IgD-negative memory B cell (primary cell): ENCODE data around the gene ADD1. TPM values are rescaled to one million over a fixed set of nuclear protein-coding genes. Genes with fewer than 3 reads are reported as not detected.

ENCODE experiments used
- H3K27ac Mint-ChIP-seq, 3 donors: one replicate each; pipeline ENCODE4 v1.8.0; 2020 to 2022; ENCODE audit warnings: mild to moderate bottlenecking in 3 of 3, mixed read lengths in 3 of 3, moderate library complexity in 1 of 3
- H3K27me3 Mint-ChIP-seq: one replicate; pipeline ENCODE4 v1.8.0; 2021; ENCODE audit warnings: mixed read lengths
- H3K36me3 Mint-ChIP-seq: one replicate; pipeline ENCODE4 v1.8.0; 2020; ENCODE audit warnings: mild to moderate bottlenecking, mixed read lengths
- H3K4me1 Mint-ChIP-seq, 3 donors: one replicate each; pipeline ENCODE4 v1.8.0; 2020 to 2022; ENCODE audit warnings: mixed read lengths in 3 of 3, mild to moderate bottlenecking in 1 of 3
- H3K4me3 Mint-ChIP-seq, 4 donors: one replicate each; pipeline ENCODE4 v1.8.0; 2020 to 2022; ENCODE audit warnings: mild to moderate bottlenecking in 4 of 4, mixed read lengths in 4 of 4, moderate library complexity in 3 of 4
- H3K9me3 Mint-ChIP-seq, 3 donors: one replicate each; pipeline ENCODE4 v1.8.0; 2020 to 2021; ENCODE audit warnings: mixed read lengths in 3 of 3, mild to moderate bottlenecking in 1 of 3
- polyA plus RNA-seq: library from polyadenylated mRNA; unstranded; fragments of 300-500 nt; fragmentation: Illumina TruSeq; gene quantifications from one replicate; pipeline ENCODE4 v1.2.3, GENCODE V29; 2021

The ADD1 gene
- polyA plus RNA-seq, 1 donor from 2014 or later, result 300 TPM

DNA sequence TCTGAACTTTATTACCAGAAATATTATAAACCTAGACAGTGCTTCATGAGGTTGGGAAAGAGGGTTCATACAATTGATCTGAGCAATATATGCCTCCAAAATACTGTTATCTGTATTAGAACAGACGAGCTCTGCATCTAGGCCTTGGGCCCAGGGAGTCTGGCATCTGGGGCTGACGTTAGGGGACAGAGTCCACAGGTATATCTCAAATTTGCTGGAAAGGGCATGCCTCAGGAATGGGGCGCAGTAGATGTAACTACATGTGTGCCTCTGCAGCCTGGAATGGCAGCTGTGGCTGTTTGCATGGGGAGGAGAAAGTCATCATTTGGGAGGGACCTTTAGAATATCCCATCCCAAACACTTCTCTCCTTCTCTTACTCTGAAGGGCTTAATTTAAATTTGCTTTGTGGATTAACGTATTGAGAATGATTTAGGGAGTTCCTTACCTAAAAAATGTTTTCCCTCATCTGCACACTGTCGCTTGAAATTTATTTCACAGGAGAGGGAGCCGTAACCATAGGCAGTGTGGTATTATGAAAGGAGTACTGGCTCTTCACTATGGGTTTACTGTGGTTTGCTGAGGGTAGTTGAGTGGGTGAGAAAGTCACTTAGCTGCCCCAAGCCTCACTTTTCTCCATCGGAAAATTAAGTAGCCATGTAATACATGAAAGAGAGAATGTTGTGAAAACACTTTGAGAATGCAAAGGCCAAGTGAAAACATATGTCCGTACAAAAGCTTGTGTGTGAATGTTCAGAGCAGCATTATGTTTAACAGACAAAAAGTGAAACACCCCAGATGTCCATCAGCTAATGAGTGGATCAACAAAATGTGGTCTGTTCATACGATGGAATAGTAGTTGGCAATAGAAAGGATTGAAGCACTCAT is 5.9 kb downstream of the ADD1 start:
- peaks cover 59 to 71% (median 63%) of the 10 kb centered on the region in 3 donors for H3K4me1 Mint-ChIP-seq
- peaks cover 6% of the 10 kb centered on the region for H3K36me3 Mint-ChIP-seq
- peak overlapping the region; percentile 8 to 94 (median 54) for H3K4me3 Mint-ChIP-seq
- H3K27me3 Mint-ChIP-seq, result no peaks in the 10 kb centered on the region
- H3K9me3 Mint-ChIP-seq, result no peaks in the 10 kb centered on the region
- H3K27ac Mint-ChIP-seq, result peak overlapping the region; percentile 20 to 76 (median 43)

DNA sequence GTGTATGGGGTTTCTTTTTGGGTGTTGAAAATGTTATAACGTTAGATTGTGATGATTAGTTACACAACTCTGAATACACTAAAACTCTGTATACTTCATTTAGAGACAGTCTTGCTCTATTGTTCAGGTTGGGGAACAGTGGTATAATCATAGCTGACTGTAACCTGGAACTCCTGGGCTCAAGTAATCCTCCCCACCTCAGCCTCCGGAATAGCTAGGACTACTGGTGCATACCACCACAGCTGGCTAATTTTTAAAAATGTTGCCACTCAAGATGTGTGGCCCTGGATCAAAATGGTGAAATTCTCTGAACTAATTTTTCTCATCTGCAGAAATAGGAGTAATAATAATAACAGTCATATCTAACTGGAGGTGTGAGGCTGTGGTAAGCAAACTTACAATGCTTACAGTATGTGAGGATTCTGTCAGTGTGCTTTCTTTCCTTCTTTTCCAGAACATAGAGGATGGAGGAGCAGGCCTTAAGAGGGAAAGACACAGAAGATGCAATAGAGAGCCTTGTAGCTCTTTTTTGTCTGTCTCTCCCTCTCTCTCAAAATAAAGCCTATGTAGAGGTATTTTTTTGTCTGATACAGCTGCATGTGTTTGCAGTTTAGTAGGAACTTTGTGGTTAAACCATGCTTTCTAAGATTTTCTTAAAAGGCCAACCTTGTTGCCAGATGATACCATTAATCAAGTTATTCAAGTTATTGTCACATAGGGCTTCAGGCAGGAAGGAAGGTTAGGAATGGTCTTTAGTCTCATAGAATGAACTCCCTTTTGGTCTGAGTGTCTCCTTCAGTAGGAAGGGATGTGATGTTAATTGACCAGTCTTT is 7.5 kb downstream of the ADD1 start:
- H3K9me3 Mint-ChIP-seq, result no peaks in the 10 kb centered on the region
- H3K4me1 Mint-ChIP-seq, result peaks cover 55 to 70% (median 69%) of the 10 kb centered on the region in 3 donors
- H3K36me3 Mint-ChIP-seq, result peaks cover 6% of the 10 kb centered on the region
- H3K27me3 Mint-ChIP-seq, result no peaks in the 10 kb centered on the region
- peak overlapping the region; percentile 79 to 94 (median 89) for H3K4me3 Mint-ChIP-seq
- H3K27ac Mint-ChIP-seq, result peak overlapping the region; percentile 75 to 95 (median 80)

DNA sequence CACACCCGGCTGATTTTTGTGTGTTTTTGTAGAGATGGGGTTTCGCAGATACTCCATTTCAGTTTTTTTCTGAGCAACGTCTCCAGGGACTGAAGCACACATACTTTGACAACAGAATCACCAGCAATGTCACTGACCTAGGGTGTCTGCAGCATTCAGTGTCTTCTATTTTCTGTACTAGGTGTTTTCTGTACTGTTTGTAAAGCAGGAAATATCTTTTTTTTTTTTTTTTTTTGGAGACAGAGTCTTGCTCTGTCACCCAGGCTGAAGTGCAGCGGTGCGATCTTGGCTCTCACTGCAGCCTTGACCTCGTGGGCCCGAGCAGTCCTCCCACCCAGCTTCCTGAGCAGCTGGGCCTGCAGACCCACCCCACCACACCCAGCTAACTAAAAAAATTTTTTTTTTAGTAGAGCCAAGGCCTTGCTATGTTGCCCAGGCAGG is 8.9 kb downstream of the ADD1 start:
- Mint-ChIP-seq H3K4me1 (peaks cover 53 to 69% (median 68%) of the 10 kb centered on the region in 3 donors), H3K36me3 (peaks cover 1% of the 10 kb centered on the region), H3K27ac (peak overlapping the region; percentile 75 to 95 (median 80)), H3K9me3 (no peaks in the 10 kb centered on the region), H3K27me3 (no peaks in the 10 kb centered on the region), H3K4me3 (peak overlapping the region; percentile 53 to 94 (median 84))

DNA sequence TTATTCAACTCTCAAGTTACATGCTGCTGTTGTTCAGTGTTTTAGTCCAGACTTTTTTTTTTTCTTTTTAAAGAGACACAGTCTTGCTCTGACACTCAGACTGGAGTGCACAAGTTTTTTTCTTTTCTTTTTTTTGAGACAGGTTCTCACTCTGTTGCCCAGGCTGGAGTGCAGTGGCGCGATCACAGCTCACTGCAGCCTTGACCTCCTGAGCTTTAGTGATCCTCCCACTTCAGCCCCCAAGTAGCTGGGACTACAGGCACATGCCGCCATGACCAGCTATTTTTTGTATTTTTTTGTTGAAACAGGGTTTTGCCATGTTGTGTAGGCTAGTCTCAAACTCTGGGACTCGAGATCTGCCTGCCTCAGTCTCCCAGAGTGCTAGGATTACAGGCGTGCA is 11.9 kb downstream of the ADD1 start:
- Mint-ChIP-seq H3K27ac (no peak overlapping the region), H3K4me1 (peaks cover 58 to 73% (median 71%) of the 10 kb centered on the region in 3 donors), H3K36me3 (peaks cover 4% of the 10 kb centered on the region)

DNA sequence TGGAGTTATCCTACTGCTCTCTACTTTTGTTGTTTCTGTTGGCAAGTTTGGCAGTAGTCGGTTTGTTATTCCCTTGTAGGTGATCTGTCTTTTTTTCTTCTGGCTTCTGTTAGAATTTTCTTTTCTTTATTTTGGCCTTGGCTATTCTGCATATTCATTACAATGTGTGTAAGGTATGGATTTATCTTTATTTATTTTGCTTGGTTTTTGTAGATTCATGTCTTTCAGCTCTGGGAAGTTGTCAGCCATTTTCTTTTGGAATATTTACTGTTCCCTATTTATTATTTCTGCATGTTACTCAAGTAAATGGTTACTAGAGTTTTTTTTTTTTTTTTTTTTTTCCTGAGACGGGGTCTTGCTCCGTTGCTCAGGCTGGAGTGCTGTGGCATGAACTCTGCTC is 12.6 kb downstream of the ADD1 start:
- H3K36me3 Mint-ChIP-seq, result peaks cover 4% of the 10 kb centered on the region
- no peaks in the 10 kb centered on the region for H3K27me3 Mint-ChIP-seq
- no peaks in the 10 kb centered on the region for H3K9me3 Mint-ChIP-seq
- peak overlapping the region in 1 of 3 donors; percentile 78 for H3K27ac Mint-ChIP-seq
- peaks cover 60 to 73% (median 71%) of the 10 kb centered on the region in 3 donors for H3K4me1 Mint-ChIP-seq
- H3K4me3 Mint-ChIP-seq, result peak overlapping the region in 1 of 4 donors; percentile 41

More for the DNA sequence above, 11.9 kb downstream of the ADD1 start:
- Mint-ChIP-seq H3K27me3 (no peaks in the 10 kb centered on the region), H3K9me3 (no peaks in the 10 kb centered on the region), H3K4me3 (peak overlapping the region in 1 of 4 donors; percentile 12)

DNA sequence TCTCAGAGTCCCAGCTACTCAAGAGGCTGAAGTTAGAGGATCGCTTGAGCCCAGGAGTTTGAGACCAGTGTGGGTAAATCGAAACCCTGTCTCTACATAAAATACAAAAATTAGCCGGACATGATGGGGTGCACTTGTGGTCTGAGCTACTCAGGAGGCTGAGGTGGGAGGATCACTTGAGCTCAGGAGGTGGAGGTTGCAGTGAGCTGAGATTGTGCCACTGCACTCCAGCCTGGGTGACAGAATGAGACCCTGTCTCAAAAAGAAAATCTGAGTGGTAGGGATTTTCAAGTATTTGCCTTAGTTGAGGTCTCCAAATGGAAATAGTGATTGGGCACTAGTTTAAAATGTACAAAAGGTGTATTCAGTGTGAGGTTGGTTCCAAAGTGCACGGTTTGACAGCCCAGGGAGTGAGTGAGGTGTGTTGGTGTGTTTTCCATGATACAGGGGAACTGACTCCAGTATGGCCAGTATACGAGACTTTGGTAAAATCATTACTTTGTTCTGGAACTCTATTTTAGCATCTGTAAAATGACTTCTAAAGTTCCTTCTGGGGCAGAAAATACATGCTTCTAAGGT is 13.8 kb downstream of the ADD1 start:
- Mint-ChIP-seq H3K36me3 (peaks cover 4% of the 10 kb centered on the region), H3K4me3 (peak overlapping the region in 2 of 4 donors; percentile 17 to 58), H3K4me1 (peaks cover 63 to 76% (median 73%) of the 10 kb centered on the region in 3 donors), H3K9me3 (no peaks in the 10 kb centered on the region), H3K27me3 (no peaks in the 10 kb centered on the region), H3K27ac (peak overlapping the region; percentile 52 to 78 (median 78))

DNA sequence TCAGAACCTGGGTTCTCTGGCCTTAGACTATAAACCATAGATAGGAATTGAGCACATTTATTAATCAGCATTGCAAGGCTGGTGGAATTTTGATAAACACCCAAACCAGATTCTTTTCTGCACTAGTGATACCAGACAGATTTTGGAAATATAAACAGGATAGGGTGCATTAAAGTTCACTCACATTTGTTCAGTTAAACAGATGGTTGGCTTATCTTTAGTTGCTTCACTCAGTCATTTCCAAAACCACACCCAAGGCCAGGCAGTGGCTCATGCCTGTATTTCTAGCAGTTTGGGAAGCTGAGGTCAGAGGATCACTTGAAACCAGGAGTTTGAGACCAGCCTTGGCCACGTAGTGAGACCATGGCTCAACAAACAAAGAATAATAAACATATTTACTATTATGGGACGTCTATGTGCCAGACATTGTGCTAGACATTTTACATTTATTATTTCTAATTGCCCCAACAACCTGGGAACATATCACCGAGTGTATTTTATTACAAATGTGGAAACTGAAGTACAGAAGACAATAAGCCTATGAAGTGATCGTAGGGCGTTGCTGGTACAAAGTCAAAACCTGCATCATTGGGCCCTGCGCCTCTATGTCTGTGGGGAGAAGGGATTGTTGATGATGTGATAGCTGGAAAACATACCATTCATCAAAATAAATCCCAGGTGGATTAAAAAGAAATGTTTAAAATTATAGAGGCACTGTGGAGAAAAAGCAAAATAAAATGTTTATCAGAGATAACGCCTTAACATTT is 15.0 kb downstream of the ADD1 start:
- Mint-ChIP-seq H3K36me3 (peaks cover 4% of the 10 kb centered on the region), H3K27ac (peak overlapping the region in 2 of 3 donors; percentile 52 to 71), H3K27me3 (no peaks in the 10 kb centered on the region), H3K9me3 (no peaks in the 10 kb centered on the region), H3K4me3 (peak overlapping the region in 1 of 4 donors; percentile 43), H3K4me1 (peaks cover 63 to 80% (median 75%) of the 10 kb centered on the region in 3 donors)

DNA sequence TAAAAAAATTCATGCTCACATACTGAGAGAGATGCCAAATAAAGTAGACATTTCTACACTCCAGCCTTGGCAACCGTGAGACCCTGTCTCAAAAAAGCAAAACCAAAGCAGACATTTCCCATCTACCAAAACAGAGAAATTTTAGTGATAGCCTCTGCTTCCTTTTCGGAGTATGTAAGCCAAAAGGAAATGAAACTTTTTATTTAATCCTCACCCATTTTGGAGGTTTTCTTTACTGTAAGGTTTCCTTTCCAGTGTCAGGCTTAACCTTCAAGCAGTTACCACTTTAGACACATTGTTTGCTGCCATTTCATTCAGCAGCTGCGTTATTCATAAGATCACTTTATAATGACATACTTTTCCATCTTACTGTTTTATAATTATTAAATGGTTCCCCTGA is 15.9 kb downstream of the ADD1 start:
- Mint-ChIP-seq H3K27ac (peak overlapping the region; percentile 30 to 85 (median 67)), H3K9me3 (no peaks in the 10 kb centered on the region), H3K36me3 (peaks cover 4% of the 10 kb centered on the region), H3K4me3 (peak overlapping the region in 3 of 4 donors; percentile 25 to 83 (median 82)), H3K4me1 (peaks cover 62 to 77% (median 70%) of the 10 kb centered on the region in 3 donors), H3K27me3 (no peaks in the 10 kb centered on the region)

DNA sequence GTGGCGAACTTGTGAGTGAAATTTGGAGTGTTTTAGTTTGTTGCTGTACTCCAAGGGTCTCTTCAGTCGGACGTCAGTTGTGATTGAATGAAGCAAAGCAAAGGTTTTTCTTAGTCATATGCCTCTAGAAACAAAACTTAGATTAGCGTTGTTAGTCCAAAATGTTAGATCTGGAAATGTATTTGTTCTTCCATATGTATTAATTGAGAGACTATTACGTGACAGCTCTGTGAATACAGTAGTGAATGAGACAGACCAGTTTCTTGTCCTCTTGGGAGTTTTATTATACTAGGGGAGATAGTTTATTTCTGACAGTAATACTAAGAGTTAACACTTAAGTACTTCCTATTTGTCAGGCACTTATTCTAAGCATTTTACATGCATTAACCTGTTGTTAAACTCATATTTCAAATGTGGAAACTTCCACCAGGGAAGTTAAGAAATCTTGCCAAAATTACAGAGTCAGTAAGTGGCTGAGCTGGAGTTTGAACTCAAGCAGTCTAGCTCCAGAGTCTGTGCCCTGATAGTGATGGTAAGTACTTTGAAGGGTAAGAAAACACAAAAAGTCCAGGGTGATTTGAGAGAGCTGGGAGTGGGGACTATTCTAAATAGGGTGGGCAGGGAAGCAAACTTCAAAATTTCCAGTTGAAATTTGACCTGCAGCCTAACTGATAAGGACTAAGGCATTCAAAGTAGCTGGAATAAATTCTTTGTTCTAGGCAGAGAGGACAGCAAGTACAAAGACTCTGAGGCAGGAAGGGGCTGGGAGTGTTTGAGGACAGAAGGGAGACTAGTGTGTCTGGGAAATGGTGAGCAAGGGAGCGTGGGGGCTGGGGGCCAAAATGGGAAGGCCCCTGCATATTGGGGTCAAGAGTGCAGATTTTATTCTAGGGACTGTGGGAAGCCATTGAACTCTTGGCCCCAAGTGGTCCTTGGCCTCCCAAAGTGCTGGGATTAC is 17.0 kb downstream of the ADD1 start:
- Mint-ChIP-seq H3K9me3 (no peaks in the 10 kb centered on the region), H3K4me1 (peaks cover 63 to 78% (median 71%) of the 10 kb centered on the region in 3 donors), H3K27ac (peak overlapping the region in 2 of 3 donors; percentile 76 to 85), H3K27me3 (no peaks in the 10 kb centered on the region), H3K36me3 (peaks cover 4% of the 10 kb centered on the region), H3K4me3 (peak overlapping the region in 2 of 4 donors; percentile 25 to 87)

DNA sequence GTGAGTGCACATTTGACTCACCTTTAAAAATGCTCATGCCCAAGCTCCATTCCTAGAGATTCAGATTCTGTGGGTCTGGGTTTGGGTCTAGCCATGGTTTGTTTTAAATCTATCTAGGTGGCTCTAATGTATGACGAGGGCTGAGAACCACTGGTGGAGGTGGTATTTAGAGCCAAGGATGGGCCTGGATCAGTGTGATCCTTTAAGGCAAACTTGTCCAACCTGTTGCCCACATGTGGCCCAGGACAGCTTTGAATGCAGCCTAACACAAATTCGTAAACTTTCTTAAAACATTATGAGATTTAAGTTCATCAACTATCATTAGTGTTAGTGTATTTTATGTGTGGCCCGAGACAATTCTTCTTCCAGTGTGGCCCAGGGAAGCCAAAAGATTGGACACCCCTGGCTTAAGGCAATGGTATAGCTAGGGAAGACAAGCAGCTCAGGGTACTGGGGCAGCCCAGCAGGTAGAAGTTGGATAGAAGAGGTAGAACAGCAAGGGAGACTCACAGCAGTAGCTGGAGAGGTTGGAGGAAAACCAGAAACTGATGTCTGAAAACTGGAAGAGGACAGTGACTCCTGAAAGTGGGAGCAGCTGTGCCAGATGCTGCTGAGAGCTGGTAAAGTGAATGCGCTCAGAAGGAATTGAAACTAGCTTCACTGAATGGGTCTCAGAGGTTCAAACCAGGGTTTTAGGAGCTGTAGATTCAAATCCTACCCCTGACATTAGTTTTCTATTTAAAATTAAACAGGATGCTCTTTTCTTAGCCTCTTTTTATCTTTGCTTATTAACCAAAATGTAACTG is 18.2 kb downstream of the ADD1 start:
- peaks cover 4% of the 10 kb centered on the region for H3K36me3 Mint-ChIP-seq
- no peaks in the 10 kb centered on the region for H3K27me3 Mint-ChIP-seq
- peak overlapping the region in 3 of 4 donors; percentile 19 to 85 (median 67) for H3K4me3 Mint-ChIP-seq
- H3K4me1 Mint-ChIP-seq, result peaks cover 59 to 79% (median 73%) of the 10 kb centered on the region in 3 donors
- no peaks in the 10 kb centered on the region for H3K9me3 Mint-ChIP-seq
- H3K27ac Mint-ChIP-seq, result peak overlapping the region in 2 of 3 donors; percentile 31 to 76

DNA sequence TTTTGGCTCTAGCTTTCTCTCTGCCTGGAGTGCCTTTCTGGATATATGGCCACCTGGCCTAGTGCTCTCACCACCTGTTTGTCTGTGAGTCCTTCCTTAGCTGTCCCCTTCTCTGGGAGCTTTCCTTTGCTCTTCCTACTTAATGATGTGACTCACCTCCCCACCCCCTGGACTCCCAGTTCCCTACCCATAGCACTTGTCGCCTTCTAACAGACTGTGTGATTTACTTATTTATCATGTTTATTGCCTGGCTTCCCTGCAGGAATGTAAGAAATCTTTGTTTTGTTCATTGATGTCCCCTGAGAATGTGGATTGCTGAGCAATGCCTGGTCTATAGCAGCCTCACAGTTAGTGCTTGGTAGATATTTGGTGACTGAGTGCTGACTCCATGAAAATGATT is 18.9 kb downstream of the ADD1 start:
- peaks cover 4% of the 10 kb centered on the region for H3K36me3 Mint-ChIP-seq
- peak overlapping the region in 3 of 4 donors; percentile 7 to 85 (median 58) for H3K4me3 Mint-ChIP-seq
- no peaks in the 10 kb centered on the region for H3K9me3 Mint-ChIP-seq
- H3K27me3 Mint-ChIP-seq, result no peaks in the 10 kb centered on the region
- peaks cover 62 to 81% (median 71%) of the 10 kb centered on the region in 3 donors for H3K4me1 Mint-ChIP-seq
- peak overlapping the region in 1 of 3 donors; percentile 20 for H3K27ac Mint-ChIP-seq

DNA sequence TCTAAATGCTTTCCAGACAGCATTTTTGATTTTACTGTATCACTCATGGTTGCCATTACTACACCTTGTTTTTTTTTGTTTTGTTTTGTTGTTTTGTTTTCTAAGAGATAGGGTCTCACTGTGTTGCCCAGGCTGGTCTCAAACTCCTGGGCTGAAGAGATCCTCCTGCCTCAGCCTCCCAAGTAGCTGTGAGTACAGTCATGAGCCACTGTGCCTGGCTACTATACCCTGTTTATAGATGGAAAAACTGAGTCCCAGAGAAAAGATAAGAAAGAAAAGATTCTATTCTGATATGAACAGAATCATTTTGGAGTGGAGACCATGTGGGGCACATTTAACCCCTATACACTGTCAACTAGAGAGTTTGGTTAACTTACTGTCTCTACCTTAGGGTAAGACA is 20.0 kb downstream of the ADD1 start:
- peaks cover 4% of the 10 kb centered on the region for H3K36me3 Mint-ChIP-seq
- H3K4me3 Mint-ChIP-seq, result no peak overlapping the region
- H3K4me1 Mint-ChIP-seq, result peaks cover 62 to 76% (median 69%) of the 10 kb centered on the region in 3 donors
- no peak overlapping the region for H3K27ac Mint-ChIP-seq
- no peaks in the 10 kb centered on the region for H3K9me3 Mint-ChIP-seq
- no peaks in the 10 kb centered on the region for H3K27me3 Mint-ChIP-seq
